NCI-H526 (cell line): Measurements from ENCODE around the gene ATP2C1.
A peak's percentile ranks its signal among the peaks of the same experiment; 100 is the strongest.

Experiments
- DNase-seq, 2 experiments: peaks; one replicate each; lab custom pipeline; 2025; lab: John Stamatoyannopoulos, UW

The ATP2C1 gene

DNA sequence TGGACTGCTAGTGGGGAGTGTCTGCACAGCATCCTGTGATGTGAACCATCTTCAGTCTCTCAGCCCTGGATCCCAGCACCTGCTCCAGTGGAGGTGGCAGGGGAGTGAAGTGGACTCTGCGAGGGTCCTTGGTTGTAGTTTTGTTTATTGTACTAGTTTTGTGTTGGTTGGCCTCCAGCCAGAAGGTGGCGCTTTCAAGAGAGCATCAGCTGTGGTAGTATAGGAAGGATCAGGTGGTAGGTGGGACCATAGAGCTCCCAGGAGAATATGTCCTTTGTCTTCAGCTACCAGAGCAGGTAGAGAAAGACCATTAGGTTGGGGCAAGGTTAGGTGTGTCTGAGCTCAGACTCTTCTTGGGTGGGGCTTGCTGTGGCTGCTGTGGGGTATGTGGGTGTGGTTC is 153.7 kb downstream of the ATP2C1 start:
- DNase-seq = no peak

DNA sequence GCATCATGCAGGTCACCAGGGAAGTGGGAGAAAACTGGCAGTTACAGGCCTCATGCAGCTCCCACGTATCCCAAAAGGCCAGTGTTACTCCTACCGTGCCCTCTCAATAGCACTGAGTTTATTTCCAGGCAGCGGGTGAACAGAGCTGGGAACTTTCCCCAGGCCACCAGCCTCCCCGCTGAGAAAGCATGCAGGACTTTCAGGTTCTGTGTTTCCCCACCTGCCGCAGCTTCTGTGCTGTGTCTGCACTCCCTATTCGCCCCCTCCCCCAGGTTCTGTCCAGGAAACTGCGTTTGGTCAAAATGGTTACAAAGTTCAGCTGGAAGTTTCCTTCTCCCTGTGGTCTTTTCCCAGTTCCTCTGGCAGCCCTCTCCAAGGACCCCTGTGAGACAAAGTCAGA is 154.1 kb downstream of the ATP2C1 start:
- DNase-seq = no peak

DNA sequence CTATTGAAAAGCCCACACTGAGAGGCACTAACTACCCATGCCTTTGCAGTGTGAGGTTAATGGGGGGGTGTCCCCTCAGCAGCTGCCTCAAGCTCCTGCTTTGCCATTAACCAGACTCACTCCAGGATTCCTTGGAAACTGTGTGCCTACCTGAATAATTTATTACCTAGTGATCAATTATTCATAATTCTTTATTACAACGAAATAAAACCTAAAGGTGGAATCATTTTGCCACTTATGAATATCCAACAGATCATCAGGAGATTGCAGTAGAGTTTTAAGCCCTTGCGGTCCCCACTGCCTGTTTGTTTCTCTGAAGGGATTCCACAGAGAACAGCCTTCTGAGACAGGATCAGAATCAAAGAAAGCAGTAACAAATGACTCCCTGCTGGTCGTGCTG is 156.1 kb downstream of the ATP2C1 start:
- DNase-seq = no peak

DNA sequence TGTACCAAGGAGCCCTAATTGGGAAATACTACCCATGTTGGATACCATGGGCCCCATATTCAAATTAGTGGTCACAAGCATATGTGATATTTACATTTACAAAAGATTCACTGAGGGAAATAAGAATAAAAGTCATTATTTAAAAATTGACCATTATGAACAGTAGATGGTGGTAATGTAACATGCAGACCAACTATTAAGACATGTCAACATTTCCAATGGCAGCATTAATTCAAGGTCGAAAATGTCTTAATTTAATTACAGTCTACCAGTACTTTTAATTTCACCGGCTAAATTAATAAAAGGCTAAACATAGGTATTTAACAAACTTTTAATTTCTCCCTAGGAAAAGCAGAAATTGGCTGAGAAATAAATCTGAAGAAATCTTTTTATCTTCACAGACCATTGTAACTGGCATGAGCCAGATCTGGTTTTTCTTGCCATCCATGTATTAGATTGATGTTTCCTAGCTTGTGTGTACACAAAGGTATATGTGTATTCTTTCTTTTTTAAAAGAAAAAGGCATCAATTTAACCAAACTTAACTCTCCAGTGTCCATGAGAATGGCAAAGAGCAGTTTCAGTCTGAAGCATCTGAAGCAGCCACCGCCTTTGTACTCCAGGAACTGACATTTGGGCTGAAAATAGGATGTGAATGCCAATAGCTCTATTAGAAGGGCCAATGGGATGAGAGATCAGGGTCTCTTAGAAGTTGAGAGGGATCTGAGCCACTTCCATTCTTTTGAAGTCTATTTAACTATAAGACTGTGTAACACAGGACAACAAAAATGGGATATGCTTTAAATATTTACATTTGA is 159.4 kb downstream of the ATP2C1 start:
- peak; percentile 24 to 57 for DNase-seq
